K562 (cell line): ENCODE data around the gene ZBTB46. TPM values are rescaled to one million over a fixed set of nuclear protein-coding genes. Genes with fewer than 3 reads are reported as not detected.

Experiments used
- ARNT ChIP-seq, 2 experiments: fragments of 450-650 bp; IDR thresholded peaks; 2 replicates each; pipeline ENCODE4 v1.6.1; 2016; ENCODE audit warnings: mild to moderate bottlenecking in 1 of 2
- BRD4 ChIP-seq: fragments of 200-600 bp; sonication (generic); IDR thresholded peaks from 2 replicates; pipeline ENCODE4 v1.6.1; 2017; ENCODE audit warnings: inconsistent platforms
- CSDE1 ChIP-seq, 2 experiments: fragments of 450-650 bp; IDR thresholded peaks; 2 replicates each; pipeline ENCODE4 v1.6.1; 2016; ENCODE audit warnings: mild to moderate bottlenecking in 1 of 2
- ESRRB ChIP-seq: fragments of 250-450 bp; sonication (Bioruptor Pico); IDR thresholded peaks from 2 replicates; pipeline ENCODE4 v1.5.0; 2020; ENCODE audit warnings: mild to moderate bottlenecking, moderate library complexity, borderline replicate concordance
- HDAC1 ChIP-seq, 2 experiments: fragments of 450-650 bp; IDR thresholded peaks; 2 replicates each; pipeline ENCODE4 v1.6.1; 2016 to 2017; ENCODE audit warnings: inconsistent platforms in 1 of 2, mild to moderate bottlenecking in 1 of 2, moderate library complexity in 1 of 2
- HMG20B ChIP-seq: fragments of 250-450 bp; sonication (Bioruptor Pico); IDR thresholded peaks from 2 replicates; pipeline ENCODE4 v1.5.0; 2021; ENCODE audit warnings: mild to moderate bottlenecking
- HOXB6 ChIP-seq: fragments of 250-450 bp; sonication (Bioruptor Pico); IDR thresholded peaks from 2 replicates; pipeline ENCODE4 v1.5.1; 2022; ENCODE audit warnings: mild to moderate bottlenecking, borderline replicate concordance
- PHF20 ChIP-seq: fragments of 450-650 bp; IDR thresholded peaks from 2 replicates; pipeline ENCODE4 v1.6.1; 2018; ENCODE audit not compliant: partially characterized antibody
- PHF21A ChIP-seq: fragments of 450-650 bp; IDR thresholded peaks from 2 replicates; pipeline ENCODE4 v1.6.1; 2017; ENCODE audit warnings: low read depth, borderline replicate concordance
- PRMT5 ChIP-seq: sonication (generic); formaldehyde crosslinking; IDR thresholded peaks from 2 replicates; pipeline ENCODE4 v1.5.0; 2020; ENCODE audit warnings: missing genetic modification reagents
- PTTG1 ChIP-seq: fragments of 450-650 bp; IDR thresholded peaks from 2 replicates; pipeline ENCODE4 v1.6.1; 2016; ENCODE audit warnings: low read depth, mild to moderate bottlenecking, missing genetic modification characterization, missing compliant biosample characterization
- RHOXF2B ChIP-seq: fragments of 250-450 bp; sonication (Bioruptor Pico); conservative IDR thresholded peaks from 2 replicates; pipeline ENCODE4 v1.5.1; 2021
- TCF7L2 ChIP-seq: fragments of 150-350 bp; IDR thresholded peaks from 2 replicates; pipeline ENCODE4 v1.6.1; 2016; ENCODE audit warnings: low read depth, mild to moderate bottlenecking, low read length, moderate library complexity
- TRIM24 ChIP-seq, 2 experiments: fragments of 450-650 bp; IDR thresholded peaks; 2 replicates each; pipeline ENCODE4 v1.6.1; 2016
- U2AF1 ChIP-seq: fragments of 200-400 bp; formaldehyde crosslinking; optimal IDR thresholded peaks from 2 replicates; pipeline ENCODE3; 2017; ENCODE audit warnings: mild to moderate bottlenecking, low read depth, low read length, moderate library complexity
- XRCC4 ChIP-seq: IDR thresholded peaks from one replicate; pipeline ENCODE4 v1.6.1; 2011; ENCODE audit not compliant: insufficient read depth, insufficient read length; ENCODE audit errors: extremely low read depth
- ZNF140 ChIP-seq: fragments of 250-450 bp; sonication (Bioruptor Pico); IDR thresholded peaks from 2 replicates; pipeline ENCODE4 v1.8.0; 2021; ENCODE audit warnings: moderate library complexity, mild to moderate bottlenecking, inconsistent platforms
- ZNF239 ChIP-seq: fragments of 250-450 bp; sonication (Bioruptor Pico); IDR thresholded peaks from 2 replicates; pipeline ENCODE4 v1.4.0; 2020; ENCODE audit warnings: mild to moderate bottlenecking
- ZNF24 ChIP-seq: fragments of 450-650 bp; IDR thresholded peaks from 2 replicates; pipeline ENCODE4 v1.6.1; 2016
- ZNF57 ChIP-seq: fragments of 450-650 bp; formaldehyde crosslinking; IDR thresholded peaks from 2 replicates; pipeline ENCODE4 v1.4.0; 2020; ENCODE audit warnings: mild to moderate bottlenecking, moderate library complexity
- ZNF75A ChIP-seq: fragments of 450-650 bp; formaldehyde crosslinking; IDR thresholded peaks from 2 replicates; pipeline ENCODE4 v1.4.0; 2020; ENCODE audit warnings: mild to moderate bottlenecking
- polyA plus RNA-seq, 8 experiments: library from polyadenylated mRNA; depleted of rRNA in 4 of 8; stranded (reverse) in 5 of 8; unstranded in 3 of 8; fragments of >200 nt; fragmentation: Nextera tagmentation in 2 of 8; fragmentation: Illumina TruSeq in 1 of 8; extraction: Ambion mirVana in 2 of 8; extraction: Trizol in 1 of 8; gene quantifications; 2 replicates each; pipeline versions ENCODE4 v1.2.1 to v1.2.3, GENCODE V29; 2011 to 2014; ENCODE audit warnings: inconsistent platforms in 1 of 8, missing spikeins in 1 of 8
- total RNA-seq, 7 experiments: library from RNA; depleted of rRNA in 6 of 7; stranded (reverse); fragments of >200 nt in 6 of 7; fragmentation: Illumina TruSeq in 2 of 7; extraction: Trizol in 2 of 7; gene quantifications; 2 replicates each; pipeline versions ENCODE4 v1.2.1 to v1.2.3, GENCODE V29; 2011 to 2021; ENCODE audit warnings: low replicate concordance in 1 of 7
- TF ChIP-seq, protein P1 (sequence below): sonication (generic); formaldehyde crosslinking; IDR thresholded peaks from 2 replicates; pipeline ENCODE4 v1.8.1; 2023; ENCODE audit warnings: mild to moderate bottlenecking, missing genetic modification reagents, moderate library complexity
- TF ChIP-seq, protein P2 (sequence below), 2 experiments: fragments of 450-650 bp; IDR thresholded peaks; 2 replicates each; pipeline ENCODE4 v1.6.1; 2016
- TF ChIP-seq, protein P3 (sequence below), 2 experiments: IDR thresholded peaks; 2 replicates each; pipeline ENCODE4 v1.6.1; 2012; ENCODE audit warnings: improper control_type of control experiment in 2 of 2, low read depth in 2 of 2, low read length in 2 of 2, borderline replicate concordance in 1 of 2
- TF ChIP-seq, protein P4 (sequence below): IDR thresholded peaks from 2 replicates; pipeline ENCODE4 v1.6.1; 2016; ENCODE audit warnings: missing genetic modification characterization, missing compliant biosample characterization
- TF ChIP-seq, protein P5 (sequence below): fragments of 250-450 bp; sonication (Bioruptor Pico); IDR thresholded peaks from 2 replicates; pipeline ENCODE4 v1.8.0; 2022; ENCODE audit warnings: moderate library complexity, mild to moderate bottlenecking, inconsistent platforms

Gene ZBTB46
- total and polyA plus RNA-seq, 9 of the 15 experiments (the other 6 are each of a cell fraction or from before 2014, with no cell fraction given), result 0.29 to 4.1 (median 1.1) TPM

DNA sequence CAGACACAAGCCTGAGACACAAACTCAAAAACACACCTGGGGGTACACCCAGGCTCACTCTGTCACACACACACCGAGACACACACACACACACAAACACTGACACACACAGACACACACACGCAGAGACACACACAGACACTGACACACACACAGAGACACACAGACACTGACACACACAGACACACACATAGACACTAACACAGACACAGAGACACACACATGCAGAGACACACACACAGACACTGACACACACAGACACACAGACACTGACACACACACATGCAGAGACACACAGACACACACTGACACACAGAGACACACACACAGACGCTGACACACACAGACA, 15.8 kb upstream of the ZBTB46 start (continued):
- TF ChIP-seq ZNF140, result no peak
- peak in 1 of 2 experiments; percentile 79; a peak in 1 of 4 replicates for TF ChIP-seq CSDE1 (IDR thresholded peaks at IDR 0.05)
- TF ChIP-seq ZNF57 (CRISPR knock-in tag), result no peak
- TF ChIP-seq RHOXF2B (CRISPR knock-in tag), result no peak
- TF ChIP-seq PHF20, result peak; percentile 77
- TF ChIP-seq HMG20B (CRISPR knock-in tag), result no peak
- TF ChIP-seq U2AF1, result no peak
- TF ChIP-seq PRMT5 (CRISPR knock-in tag), result no peak
- TF ChIP-seq, protein P1, sequence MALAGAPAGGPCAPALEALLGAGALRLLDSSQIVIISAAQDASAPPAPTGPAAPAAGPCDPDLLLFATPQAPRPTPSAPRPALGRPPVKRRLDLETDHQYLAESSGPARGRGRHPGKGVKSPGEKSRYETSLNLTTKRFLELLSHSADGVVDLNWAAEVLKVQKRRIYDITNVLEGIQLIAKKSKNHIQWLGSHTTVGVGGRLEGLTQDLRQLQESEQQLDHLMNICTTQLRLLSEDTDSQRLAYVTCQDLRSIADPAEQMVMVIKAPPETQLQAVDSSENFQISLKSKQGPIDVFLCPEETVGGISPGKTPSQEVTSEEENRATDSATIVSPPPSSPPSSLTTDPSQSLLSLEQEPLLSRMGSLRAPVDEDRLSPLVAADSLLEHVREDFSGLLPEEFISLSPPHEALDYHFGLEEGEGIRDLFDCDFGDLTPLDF, result no peak
- TF ChIP-seq, protein P2, sequence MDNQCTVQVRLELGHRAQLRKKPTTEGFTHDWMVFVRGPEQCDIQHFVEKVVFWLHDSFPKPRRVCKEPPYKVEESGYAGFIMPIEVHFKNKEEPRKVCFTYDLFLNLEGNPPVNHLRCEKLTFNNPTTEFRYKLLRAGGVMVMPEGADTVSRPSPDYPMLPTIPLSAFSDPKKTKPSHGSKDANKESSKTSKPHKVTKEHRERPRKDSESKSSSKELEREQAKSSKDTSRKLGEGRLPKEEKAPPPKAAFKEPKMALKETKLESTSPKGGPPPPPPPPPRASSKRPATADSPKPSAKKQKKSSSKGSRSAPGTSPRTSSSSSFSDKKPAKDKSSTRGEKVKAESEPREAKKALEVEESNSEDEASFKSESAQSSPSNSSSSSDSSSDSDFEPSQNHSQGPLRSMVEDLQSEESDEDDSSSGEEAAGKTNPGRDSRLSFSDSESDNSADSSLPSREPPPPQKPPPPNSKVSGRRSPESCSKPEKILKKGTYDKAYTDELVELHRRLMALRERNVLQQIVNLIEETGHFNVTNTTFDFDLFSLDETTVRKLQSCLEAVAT (IDR thresholded peaks at IDR 0.05), result peak; percentile 85 to 88
- no peak for TF ChIP-seq HOXB6 (CRISPR knock-in tag)
- TF ChIP-seq TCF7L2, result no peak
- no peak for TF ChIP-seq ZNF239 (CRISPR knock-in tag)
- TF ChIP-seq ARNT (IDR thresholded peaks at IDR 0.05), result peak; percentile 44 to 63; a peak in 2 of 4 replicates
- TF ChIP-seq, protein P3, sequence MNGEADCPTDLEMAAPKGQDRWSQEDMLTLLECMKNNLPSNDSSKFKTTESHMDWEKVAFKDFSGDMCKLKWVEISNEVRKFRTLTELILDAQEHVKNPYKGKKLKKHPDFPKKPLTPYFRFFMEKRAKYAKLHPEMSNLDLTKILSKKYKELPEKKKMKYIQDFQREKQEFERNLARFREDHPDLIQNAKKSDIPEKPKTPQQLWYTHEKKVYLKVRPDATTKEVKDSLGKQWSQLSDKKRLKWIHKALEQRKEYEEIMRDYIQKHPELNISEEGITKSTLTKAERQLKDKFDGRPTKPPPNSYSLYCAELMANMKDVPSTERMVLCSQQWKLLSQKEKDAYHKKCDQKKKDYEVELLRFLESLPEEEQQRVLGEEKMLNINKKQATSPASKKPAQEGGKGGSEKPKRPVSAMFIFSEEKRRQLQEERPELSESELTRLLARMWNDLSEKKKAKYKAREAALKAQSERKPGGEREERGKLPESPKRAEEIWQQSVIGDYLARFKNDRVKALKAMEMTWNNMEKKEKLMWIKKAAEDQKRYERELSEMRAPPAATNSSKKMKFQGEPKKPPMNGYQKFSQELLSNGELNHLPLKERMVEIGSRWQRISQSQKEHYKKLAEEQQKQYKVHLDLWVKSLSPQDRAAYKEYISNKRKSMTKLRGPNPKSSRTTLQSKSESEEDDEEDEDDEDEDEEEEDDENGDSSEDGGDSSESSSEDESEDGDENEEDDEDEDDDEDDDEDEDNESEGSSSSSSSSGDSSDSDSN (IDR thresholded peaks at IDR 0.05; ENCODE audit: borderline replicate concordance in 1 of 2, low read depth in 2 of 2, low read length in 2 of 2), result no peak
- TF ChIP-seq ZNF24, result 0 out of 2 replicates have a peak, but pooled peaks have one; percentile 3
- no peak; a peak in 2 of 4 replicates for TF ChIP-seq HDAC1 (IDR thresholded peaks at IDR 0.05)
- no peak for TF ChIP-seq XRCC4
- no peak for TF ChIP-seq ESRRB (CRISPR knock-in tag)
- peak; percentile 39 to 58; a peak in 3 of 4 replicates for TF ChIP-seq TRIM24 (IDR thresholded peaks at IDR 0.05)
- no peak for TF ChIP-seq BRD4
- TF ChIP-seq, protein P4, sequence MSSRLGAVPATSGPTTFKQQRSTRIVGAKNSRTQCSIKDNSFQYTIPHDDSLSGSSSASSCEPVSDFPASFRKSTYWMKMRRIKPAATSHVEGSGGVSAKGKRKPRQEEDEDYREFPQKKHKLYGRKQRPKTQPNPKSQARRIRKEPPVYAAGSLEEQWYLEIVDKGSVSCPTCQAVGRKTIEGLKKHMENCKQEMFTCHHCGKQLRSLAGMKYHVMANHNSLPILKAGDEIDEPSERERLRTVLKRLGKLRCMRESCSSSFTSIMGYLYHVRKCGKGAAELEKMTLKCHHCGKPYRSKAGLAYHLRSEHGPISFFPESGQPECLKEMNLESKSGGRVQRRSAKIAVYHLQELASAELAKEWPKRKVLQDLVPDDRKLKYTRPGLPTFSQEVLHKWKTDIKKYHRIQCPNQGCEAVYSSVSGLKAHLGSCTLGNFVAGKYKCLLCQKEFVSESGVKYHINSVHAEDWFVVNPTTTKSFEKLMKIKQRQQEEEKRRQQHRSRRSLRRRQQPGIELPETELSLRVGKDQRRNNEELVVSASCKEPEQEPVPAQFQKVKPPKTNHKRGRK, result no peak
- TF ChIP-seq ZNF75A (CRISPR knock-in tag), result no peak
- TF ChIP-seq, protein P5, sequence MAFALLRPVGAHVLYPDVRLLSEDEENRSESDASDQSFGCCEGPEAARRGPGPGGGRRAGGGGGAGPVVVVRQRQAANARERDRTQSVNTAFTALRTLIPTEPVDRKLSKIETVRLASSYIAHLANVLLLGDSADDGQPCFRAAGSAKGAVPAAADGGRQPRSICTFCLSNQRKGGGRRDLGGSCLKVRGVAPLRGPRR (CRISPR knock-in tag), result no peak
- TF ChIP-seq PHF21A, result peak; percentile 35; the same call in 1 of the 2 replicates
- TF ChIP-seq PTTG1 (tag), result no peak
